Retinal pigment epithelial cell (primary cell): ENCODE data around the gene SMCR8.
"Not testable (repeated sequence)": the region's sequence is repeated elsewhere in the genome, so short reads cannot be mapped to it uniquely, and the experiment has no call there.

Experiments
- DNase-seq: peaks from one replicate; pipeline ENCODE4 v3.0.0-alpha.2; 2010; ENCODE audit warnings: low read depth
- H3K4me3 ChIP-seq: 2 replicates; pipeline ENCODE4 v1.5.1; 2011; ENCODE audit warnings: mild to moderate bottlenecking, low read length, control low read depth, moderate library complexity
- TF ChIP-seq, protein P1 (sequence below): conservative IDR thresholded peaks from 2 replicates; pipeline ENCODE4 v1.5.1; 2011; ENCODE audit warnings: low read depth, low read length, control low read depth, inconsistent platforms

Gene SMCR8

GRCh38 chr17:18363101-18364049 is 48.3 kb downstream of the SMCR8 start, which contains the start of gene SHMT1:
TSS of gene SHMT1 (minus strand) at chr17:18363550. CDS start at chr17:18355981, 7,569 bp downstream.
- H3K4me3 ChIP-seq: peak within 1 kb of the TSS; percentile 74
- DNase-seq: peak; percentile 50
- TF ChIP-seq, protein P1, sequence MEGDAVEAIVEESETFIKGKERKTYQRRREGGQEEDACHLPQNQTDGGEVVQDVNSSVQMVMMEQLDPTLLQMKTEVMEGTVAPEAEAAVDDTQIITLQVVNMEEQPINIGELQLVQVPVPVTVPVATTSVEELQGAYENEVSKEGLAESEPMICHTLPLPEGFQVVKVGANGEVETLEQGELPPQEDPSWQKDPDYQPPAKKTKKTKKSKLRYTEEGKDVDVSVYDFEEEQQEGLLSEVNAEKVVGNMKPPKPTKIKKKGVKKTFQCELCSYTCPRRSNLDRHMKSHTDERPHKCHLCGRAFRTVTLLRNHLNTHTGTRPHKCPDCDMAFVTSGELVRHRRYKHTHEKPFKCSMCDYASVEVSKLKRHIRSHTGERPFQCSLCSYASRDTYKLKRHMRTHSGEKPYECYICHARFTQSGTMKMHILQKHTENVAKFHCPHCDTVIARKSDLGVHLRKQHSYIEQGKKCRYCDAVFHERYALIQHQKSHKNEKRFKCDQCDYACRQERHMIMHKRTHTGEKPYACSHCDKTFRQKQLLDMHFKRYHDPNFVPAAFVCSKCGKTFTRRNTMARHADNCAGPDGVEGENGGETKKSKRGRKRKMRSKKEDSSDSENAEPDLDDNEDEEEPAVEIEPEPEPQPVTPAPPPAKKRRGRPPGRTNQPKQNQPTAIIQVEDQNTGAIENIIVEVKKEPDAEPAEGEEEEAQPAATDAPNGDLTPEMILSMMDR: no peak

DNA sequence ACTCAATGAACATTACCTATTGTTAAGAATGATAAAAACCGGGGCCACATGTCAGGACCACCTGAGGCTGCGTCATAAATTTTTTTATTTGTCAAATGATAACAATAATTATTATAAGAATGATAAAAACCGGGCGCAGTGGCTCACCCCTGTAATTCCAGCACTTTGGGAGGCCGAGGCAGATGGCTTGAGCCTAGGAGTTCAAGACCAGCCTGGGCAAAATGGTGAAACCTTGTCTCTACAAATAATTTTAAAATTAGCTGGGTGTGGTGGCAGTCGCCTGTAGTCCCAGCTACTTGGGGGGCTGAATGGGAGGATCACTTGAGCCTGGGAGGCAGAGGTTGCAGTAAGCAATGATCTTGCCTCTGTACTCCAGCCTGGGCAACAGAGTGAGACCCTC is 49.1 kb downstream of the SMCR8 start:
- H3K4me3 ChIP-seq: no peak overlapping the region
- DNase-seq: no peak
- TF ChIP-seq, protein P1: no peak

DNA sequence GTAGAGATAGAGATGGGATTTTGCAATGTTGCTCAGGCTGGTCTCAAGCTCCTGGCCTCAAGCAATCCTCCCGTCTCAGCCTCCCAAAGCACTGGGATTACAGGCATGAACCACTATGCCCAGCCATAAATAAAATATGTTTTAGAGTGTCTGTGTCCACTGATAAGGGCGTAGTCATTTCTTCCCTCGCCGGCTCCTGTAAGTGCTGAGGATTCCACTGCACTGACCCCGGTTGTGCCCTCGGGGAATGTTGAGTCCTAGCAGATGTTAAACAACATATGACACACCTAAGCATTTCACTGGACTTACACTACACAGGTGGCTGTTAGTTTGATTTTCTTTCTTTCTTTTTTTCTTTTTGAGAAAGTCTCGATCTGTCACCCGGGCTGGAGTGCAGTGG is 53.9 kb downstream of the SMCR8 start:
- TF ChIP-seq, protein P1: no peak
- H3K4me3 ChIP-seq: no peak overlapping the region
- DNase-seq: no peak

DNA sequence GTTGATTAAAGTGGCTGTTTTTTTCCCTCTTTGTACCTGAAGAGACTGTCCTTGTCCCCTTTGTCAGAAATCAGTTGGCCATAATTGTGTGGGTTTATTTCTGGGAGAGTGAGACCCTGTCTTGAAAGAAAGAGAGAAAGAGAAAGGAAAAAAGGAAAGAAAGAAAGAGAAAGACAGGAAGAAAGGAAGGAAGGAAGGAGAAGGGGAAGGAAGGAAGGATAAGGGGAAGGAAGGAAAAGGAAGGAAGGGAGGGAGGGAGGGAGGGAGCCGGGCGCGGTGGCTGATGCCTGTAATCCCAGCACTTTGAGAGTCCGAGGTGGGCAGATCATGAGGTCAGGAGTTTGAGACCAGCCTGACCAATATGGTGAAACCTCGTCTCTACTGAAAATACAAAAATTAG is 55.7 kb downstream of the SMCR8 start:
- TF ChIP-seq, protein P1: no peak
- no peak for DNase-seq
- no peak overlapping the region for H3K4me3 ChIP-seq

DNA sequence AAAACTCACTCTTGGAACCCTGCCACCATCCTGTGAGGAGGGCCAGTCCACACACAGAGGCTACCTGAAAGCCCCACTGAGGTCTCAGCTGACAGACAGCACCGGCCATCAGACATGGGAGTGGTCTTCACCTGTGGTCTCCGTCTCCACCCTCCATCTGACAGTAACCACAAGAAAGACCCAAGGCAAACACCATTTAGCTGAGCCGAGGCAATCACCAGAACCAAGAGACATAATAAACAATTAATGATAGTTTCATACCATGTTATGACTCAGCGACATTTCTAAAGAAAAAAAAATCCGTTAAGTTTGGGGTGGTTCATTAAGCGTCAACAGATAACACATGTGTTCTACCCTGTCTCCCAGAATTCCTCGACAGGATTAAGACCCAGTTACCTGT is 56.4 kb downstream of the SMCR8 start:
- TF ChIP-seq, protein P1: no peak
- no peak for DNase-seq
- H3K4me3 ChIP-seq: no peak overlapping the region

DNA sequence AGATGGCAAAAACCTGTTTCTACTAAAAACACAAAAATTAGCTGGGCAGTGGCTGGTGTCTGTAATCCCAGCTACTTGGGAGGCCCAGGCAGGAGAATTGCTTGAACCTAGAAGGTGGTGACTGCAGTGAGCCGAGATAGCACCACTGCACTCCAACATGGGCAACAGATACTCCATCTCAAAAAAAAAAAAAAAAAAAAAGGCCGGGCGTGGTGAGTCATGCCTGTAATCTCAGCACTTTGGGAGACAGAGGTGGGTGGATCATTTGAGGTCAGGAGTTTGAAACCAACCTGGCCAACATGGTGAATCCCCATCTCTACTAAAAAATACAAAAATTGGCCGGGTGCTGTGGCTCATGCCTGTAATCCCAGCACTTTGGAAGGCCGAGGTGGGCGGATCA is 58.1 kb downstream of the SMCR8 start:
- H3K4me3 ChIP-seq, DNase-seq: not testable (repeated sequence)

DNA sequence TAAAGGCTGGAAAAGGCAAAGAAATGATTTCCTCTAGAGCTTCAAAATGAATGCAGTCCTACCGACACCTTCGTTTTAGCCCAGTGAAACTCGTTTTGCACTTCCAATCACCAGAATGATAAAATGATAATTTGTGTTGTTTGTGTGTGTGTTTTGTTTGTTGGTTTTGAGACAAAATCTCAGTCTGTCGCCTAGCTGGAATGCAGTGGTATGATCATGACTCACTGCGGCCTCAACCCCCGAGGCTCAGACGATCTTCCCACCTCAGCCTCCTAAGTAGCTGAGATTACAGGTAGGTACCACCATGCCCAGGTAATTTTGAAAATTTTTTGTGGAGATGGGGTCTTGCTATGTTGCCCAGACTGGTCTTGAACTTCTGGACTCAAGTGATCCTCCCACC is 59.1 kb downstream of the SMCR8 start:
- DNase-seq: no peak
- TF ChIP-seq, protein P1: no peak
- H3K4me3 ChIP-seq: no peak overlapping the region
